Fibroblast of lung (primary cell): Measurements from ENCODE around the gene MLPH.

ENCODE experiments used
- EZH2 ChIP-seq: IDR thresholded peaks from 2 replicates; pipeline ENCODE4 v1.5.1; 2012; ENCODE audit warnings: low read length, control low read depth, mild to moderate bottlenecking; ENCODE audit errors: missing control alignments
- TF ChIP-seq, protein P1 (sequence below), 2 donors: IDR thresholded peaks in 1 of 2; conservative IDR thresholded peaks in 1 of 2; 1 replicate in 1 of 2; 2 replicates in 1 of 2; pipeline ENCODE4 v1.5.1; 2011 to 2012; ENCODE audit warnings: low read length in 2 of 2, control low read depth in 1 of 2, inconsistent platforms in 1 of 2, low read depth in 1 of 2, mild to moderate bottlenecking in 1 of 2

DNA sequence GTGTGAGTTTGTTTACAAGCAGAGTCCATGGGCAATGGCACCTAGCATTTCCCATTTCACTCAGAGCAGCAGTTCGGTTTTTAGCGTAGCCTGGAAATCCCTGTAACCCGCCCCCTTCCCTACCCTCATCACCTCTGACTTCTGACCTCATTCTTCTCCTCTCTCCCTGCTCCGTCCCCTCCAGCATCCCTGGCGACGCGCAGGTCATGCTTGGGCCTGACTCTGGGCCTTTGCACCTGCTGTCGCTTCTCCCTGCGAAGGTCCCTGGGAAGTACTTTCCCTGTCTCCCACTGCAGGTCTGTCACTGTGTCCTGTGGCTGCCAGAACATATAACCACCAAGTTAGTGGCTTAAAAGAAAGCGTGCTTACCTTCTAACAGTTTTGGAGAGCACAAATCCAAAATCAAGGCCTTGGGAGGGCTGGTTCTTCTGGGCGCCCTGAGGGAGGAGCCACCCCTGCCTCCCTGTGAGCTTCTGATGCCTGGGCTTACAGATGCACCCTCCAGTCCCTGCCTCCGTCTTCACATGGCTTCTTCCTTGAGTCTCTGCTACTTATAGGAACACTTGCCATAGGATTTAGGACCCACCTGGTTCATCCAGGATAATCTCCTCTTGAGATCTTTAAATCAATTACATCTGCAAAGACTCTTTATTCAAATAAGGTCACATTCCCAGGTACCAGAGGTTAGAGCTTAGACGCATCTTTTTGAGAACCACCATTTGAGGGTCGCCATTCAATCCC lies 111.6 kb downstream of the MLPH start:
- TF ChIP-seq, protein P1, sequence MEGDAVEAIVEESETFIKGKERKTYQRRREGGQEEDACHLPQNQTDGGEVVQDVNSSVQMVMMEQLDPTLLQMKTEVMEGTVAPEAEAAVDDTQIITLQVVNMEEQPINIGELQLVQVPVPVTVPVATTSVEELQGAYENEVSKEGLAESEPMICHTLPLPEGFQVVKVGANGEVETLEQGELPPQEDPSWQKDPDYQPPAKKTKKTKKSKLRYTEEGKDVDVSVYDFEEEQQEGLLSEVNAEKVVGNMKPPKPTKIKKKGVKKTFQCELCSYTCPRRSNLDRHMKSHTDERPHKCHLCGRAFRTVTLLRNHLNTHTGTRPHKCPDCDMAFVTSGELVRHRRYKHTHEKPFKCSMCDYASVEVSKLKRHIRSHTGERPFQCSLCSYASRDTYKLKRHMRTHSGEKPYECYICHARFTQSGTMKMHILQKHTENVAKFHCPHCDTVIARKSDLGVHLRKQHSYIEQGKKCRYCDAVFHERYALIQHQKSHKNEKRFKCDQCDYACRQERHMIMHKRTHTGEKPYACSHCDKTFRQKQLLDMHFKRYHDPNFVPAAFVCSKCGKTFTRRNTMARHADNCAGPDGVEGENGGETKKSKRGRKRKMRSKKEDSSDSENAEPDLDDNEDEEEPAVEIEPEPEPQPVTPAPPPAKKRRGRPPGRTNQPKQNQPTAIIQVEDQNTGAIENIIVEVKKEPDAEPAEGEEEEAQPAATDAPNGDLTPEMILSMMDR (conservative IDR thresholded peaks at IDR 0.05 in 1 of 2, IDR thresholded peaks at IDR 0.05 in 1 of 2; ENCODE audit: low read depth in 1 of 2, low read length in 2 of 2) = no peak
- TF ChIP-seq EZH2 = no peak
